Activated T-helper 1 cell treated with anti-CD3 and anti-CD28 coated beads, Interleukin-2, amount 50 U/mL, for 16 hours (primary cell): Measurements from ENCODE around the gene FAM169A.
"Not testable (repeated sequence)": the region's sequence is repeated elsewhere in the genome, so short reads cannot be mapped to it uniquely, and the experiment has no call there.

Experiments
- DNase-seq, 2 donors: peaks; one replicate each; pipeline ENCODE4 v3.0.0-alpha.2; 2020; ENCODE audit warnings: low read depth in 1 of 2, low spot score in 1 of 2

FAM169A gene

DNA sequence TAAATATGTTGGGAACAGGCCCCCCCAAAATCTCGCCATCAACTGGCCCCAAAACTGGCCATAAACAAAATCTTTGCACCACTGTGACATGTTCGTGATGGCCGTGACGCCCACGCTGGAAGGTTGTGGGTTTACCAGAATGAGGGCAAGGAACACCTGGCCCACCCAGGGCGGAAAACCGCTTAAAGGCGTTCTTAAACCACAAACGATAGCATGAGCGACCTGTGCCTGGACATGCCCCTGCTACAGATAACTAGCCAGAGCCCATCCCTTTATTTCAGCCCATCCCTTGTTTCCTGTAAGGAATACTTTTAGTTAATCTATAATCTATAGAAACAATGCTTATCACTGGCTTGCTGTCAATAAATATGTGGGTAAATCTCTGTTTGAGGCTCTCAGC lies 3.2 kb upstream of the FAM169A start:
- not testable (repeated sequence) for DNase-seq

DNA sequence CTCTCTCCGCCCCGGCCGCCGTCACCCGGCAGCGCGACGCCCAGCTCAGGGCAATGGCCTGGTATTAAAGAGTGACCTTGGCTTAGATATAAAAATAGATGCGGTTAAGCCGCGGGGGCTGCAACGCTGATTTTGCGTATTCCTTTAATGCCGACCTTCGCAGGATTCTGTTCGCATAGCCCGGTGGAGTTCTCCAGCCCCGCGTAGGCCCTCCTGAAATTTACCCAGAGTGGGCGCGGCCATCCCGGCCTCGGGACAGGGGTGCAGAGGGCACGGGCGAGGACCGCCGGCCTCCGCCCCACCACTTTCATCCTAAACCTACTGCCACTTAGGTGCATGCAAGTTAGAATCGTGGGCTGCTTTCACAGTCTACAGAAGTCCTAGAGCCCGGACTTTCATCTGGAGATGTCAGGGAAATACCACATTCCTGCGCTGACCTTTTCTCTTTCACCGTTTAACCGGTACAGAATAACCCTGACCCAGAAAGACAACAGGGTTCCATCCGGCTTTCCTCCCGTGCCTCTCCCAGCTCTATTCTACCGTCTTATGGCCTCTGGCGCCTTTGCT lies 492 bp upstream of the FAM169A start:
- DNase-seq = no peak

DNA sequence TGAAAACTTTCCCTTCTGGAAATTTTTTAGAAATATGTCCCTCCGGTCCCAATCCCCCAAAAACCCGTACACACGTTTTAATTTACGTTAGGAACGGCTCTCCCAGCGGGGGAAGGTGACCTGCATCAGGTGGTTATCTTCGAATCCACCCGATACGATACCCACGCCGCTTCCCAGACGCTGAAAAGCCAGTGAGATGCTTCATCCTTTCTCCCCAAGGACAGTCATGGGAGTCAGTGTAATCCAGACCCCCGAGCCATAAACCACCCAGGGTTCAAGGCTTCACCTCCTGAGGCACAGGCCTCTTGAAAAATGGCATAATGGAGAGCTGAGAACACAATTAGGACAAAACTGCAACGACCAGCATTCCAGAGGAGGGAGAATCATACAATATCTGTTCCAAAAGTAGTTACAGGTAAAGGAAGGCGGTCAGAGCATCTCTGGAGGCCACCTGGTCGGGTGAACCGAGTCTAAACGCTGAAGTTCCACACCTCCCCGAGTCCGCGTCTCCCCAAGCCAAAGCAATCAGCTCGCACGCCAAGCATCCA lies 857 bp downstream of the FAM169A start:
- DNase-seq = no peak

DNA sequence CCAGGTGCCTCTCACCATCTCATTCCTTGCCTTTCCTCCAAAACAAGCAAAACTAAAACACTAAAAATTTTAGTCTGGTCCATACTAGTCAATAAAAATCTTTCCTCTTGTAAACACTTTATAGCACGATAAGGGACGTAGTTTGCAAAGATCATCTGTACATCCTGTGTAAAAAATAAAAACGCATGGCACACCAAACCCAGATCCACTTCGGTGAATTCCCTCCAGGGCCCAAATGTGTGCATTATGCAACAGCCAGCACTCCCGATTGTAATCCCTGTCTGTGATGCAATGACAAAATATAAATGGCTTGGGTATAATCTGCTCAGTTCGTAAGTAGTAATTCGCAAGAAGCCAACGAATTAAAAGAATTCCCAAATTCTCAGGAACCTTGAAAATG lies 1.4 kb downstream of the FAM169A start:
- no peak for DNase-seq

DNA sequence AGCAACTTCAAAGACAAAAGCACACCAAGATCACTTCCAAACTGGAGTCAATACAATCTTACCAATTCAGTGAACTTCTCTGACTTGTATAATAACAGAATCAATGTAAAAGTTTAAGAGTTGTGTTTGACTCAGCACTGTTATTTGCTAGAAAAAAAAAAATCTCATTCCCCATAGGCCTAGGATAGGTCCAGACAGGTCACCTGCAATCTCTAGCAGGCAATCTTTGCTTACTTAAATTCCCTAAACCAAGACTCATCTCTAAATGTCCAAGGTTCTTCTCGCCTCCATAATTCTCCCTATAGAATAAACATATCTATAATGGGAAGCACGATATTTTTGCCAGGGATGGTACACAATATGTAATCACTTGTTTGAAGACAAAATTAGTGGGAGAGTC lies 2.5 kb downstream of the FAM169A start:
- no peak for DNase-seq

DNA sequence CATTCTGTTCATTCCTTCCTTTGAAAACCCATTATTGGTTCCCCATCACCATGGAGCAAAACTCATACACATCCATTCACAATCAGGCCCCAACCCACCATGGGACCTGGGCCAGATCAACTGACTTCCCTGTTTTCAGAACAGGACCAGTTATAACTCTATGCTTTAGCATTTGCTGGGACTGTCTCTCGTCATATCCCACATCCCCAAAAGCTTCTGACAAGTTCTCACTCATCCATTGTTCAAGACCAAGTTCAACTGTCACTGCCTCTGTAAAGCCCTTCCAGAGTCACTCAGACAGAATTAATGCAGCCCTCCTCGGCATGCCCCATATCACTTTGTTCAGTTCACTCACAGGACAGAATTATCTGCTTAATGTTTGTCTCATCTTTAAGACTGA lies 4.0 kb downstream of the FAM169A start:
- no peak for DNase-seq

DNA sequence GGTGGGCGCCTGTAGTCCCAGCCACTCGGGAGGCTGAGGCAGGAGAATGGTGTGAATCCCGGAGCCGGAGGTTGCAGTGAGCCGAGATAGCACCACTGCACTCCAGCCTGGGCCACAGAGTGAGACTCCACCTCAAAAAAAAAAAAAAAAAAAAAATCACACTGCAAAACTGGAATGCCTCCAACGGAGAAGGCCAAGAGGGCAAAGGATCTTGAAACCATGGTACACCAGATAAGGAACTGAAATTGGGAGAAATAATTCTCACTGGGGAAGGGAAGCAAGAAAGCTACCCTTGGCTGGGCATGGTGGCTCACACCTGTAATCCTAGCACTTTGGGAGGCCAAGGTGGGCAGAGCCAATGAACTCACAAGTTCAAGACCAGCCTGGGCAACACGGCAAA lies 9.2 kb downstream of the FAM169A start:
- not testable (repeated sequence) for DNase-seq

DNA sequence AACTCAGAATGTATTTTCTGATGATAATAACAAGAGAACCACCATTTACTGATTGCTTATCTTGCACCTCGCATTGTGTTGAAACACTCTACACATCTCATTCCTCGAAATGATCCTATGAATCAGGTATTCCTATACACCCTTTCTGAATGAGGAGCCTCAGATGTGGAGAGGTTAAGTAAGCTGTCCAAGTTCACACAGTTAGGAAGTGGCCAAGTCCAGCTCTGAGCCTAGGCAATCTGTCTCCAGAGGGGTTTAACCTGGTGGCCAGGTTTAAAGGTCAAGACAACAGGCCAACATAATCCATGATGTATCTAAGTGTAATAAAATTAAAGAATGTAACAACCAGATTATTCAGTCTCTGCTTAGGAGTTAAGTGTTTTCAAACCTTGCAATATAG lies 12.9 kb downstream of the FAM169A start:
- DNase-seq = no peak

DNA sequence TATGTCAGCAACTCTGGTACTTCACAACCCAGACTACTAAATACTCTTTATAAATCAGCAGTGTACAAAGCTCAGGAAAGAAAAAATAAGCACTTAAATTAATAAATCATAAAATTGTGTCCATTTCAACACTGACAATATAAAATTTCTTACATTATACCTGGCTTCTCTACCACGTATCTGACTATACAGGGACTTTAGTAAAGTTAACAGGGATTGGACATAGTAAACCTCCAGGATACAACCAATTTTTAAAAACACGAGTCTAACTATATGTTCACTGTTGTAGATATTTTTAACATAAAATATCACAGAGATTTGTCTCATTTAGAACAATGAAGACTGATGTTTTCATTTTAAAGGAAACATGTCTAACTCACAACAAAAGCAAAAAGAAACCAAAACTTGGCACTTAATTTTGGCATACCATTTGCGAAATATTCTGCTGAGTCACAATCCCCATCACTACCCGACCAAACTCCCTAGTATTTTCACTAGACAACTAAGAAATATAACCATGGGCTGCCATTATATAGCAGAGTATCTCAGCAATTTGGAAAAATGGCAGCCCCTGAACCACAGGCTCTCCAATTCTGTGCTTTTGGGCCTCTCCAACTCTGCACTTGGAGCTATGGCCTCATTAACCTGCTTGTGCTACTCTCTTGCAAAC lies 14.4 kb downstream of the FAM169A start:
- DNase-seq = no peak

DNA sequence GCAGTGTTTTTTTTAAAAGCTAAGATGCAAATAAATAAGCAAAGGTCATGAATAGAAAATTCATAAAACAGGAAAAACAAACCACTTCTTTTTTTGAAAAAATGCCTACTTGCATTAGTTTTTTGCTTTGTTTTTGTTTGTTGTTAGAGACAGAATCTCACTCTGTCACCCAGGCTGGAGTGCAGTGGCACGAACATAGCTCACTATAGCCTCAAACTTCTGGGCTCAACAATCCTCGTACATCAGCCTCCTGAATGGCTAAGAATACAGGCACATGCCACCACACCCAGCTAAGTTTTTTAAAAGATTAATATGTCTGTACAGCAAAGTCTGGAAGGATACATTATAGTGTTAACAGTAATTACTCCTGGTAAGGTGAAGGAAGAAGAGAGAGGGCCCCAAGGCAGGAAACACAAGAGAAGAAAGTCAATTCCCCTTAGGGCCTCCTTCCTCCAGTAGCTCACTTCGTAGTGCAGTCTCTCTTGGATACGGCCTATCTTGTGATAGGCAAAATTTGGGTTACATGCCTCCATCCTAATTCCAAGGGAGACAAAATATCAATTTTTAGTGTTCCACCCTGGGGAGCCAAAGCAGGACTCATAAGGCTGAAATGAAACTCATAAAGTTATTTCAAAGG lies 15.3 kb downstream of the FAM169A start:
- no peak for DNase-seq

DNA sequence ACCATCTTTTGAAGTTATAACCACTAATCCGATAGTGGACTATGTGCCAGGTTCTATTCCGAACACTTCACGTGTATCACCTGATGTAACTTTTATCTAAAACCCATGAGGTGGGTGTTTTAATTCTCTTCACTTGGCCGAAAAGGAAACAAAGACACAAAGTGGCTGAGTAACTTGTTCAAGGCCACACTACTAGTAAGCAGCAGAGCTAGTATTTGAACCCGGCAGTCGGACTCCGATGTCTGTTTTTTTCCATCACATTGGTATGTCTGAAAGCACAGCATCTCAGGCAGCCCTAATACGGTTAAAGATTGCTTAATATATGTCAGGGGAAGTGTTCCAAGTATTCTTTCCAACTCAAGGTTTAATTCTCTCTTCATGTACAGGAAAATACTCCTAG lies 16.2 kb downstream of the FAM169A start:
- DNase-seq = no peak

DNA sequence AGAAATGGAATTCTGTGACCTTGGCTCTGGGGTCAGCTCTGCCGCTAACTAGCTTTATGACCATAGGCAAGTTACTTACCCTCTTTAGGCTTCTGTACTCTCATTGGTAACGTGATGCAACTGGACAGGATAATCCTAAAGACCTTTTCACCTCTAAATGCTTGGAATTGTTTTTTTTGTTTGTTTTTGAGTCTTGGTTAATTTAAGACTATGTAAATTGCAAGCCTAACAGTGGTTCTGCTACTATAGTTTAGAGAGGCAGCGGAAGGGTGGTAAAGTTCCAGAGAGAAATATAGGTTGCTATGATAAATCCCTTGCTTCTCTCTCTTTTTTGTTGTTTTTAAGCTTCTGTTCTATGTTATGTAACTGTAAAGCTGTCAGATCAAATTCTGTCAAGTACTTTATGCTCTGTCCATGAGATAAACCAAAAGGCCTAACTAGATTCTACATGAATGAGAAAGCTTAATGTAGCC lies 17.6 kb downstream of the FAM169A start:
- DNase-seq = no peak

DNA sequence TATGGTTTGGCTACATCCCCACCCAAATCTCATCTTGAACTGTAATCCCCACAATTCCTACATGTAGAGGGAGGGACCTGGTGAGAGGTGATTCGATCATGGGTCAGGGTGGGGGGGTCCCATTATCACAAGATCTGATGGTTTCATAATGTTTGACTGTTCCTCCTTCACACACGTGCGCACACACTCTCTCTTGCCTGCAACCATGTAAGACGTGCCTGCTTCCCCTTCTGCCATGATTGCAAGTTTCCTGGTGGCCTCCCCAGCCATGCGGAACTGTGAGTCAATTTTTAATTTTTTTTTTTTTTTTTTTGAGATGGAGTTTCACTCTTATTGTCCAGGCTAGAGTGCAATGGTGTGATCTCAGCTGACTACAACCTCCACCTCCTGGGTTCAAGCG lies 27.0 kb downstream of the FAM169A start:
- no peak for DNase-seq

DNA sequence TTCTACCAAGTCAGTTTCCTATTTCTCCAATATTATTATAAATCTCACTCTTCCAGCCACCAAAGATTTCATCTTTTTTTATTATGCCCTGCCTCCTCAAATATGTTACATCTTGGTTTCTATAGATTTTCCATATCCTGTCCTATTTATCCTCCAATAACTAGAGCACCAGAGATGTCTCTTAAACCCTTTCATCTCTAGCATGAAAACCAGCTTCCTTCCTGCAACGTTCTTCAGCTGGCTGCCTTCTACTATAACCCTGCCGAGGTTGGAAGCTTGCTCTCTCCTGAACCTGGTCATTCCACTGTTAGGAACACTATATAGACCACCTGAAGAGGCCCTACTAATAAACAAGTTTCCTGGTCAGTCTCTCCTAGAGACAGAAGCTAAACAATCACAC lies 27.9 kb downstream of the FAM169A start:
- DNase-seq = no peak

DNA sequence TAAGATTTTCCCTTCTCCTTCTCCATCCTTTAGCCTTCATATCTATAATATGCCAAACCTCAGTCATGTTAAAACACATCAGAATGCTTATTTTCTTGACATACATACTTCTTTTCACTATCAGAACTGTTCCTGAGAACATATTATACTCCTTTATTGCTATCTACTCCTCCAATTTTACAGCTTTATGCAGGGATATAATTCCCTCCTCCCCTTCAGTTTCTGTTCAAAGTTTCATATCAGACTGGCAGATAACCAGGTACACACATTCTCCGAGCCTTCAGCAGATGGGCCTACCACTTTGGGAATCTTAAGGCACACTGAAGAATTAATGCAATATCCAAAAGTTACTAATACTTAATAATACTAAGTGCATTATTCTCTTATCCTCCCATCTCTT lies 29.1 kb downstream of the FAM169A start:
- no peak for DNase-seq

DNA sequence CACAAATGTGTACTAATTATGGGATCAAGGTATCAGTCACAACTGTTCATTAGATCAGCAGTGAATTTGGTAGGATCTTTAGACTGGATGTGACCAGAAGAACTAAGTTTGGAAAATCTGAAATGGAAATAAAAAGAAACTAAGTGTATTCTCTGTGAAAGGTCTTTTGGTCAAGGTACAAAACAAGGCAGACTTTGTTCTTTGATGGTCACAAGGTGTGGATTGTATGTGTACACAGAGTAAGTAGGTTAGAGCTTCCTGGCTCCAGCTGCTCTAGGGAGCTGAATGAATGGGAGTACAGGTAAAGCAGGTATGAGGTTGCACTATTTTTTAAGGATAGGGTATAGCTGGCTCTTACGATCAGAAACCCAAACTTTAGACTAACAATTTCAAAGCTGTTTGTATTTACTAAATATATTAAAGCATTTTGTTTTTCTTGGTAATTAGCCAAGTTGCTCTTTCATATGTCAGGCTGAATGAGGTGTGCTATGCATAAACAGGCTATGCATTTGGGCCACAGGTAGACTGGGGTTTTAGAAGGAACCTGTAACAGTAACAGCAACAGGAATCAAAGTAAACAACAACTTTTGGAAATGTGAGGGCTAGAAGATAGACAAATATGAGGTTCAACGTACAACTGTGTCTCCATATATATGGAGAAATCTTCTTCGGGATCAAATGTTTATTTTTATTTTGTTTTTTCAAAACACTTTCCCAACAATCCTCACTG lies 32.5 kb downstream of the FAM169A start:
- no peak for DNase-seq

DNA sequence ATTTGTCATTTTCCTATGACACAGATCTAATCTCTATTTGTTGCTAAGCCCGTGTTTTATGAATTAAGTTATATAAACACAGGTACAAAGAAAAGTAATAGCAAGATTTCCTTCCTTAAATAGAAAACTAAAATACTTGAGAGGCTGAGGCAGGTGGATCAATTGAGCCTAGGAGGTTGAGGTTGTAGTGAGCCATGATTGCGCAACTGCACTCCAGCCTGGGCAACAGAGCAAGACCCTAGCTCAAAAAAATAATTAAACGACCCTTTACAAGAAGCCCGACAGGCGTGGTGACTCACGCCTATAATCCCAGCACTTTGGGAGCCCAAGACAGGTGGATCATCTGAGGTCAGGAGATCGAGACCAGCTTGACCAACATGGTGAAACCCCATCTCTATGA lies 36.8 kb downstream of the FAM169A start:
- no peak for DNase-seq

DNA sequence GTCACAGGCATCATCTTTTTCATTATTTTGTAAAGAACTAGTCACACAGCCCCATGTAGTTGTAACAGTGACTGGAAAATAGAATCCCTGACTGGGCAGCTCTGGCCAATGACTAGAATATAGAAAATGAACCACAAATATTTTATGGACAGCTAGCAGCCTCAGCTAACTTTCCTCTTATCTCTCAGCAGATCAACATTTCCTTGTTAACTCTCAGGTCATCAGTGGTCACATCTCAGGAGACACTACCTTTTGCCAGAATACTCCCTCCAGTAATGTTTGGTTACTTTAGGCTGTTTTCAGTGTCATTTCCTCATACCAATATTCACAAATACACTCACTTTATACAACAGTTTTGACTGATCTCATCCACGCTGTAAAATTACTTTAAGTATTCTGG lies 43.9 kb downstream of the FAM169A start:
- DNase-seq = no peak

DNA sequence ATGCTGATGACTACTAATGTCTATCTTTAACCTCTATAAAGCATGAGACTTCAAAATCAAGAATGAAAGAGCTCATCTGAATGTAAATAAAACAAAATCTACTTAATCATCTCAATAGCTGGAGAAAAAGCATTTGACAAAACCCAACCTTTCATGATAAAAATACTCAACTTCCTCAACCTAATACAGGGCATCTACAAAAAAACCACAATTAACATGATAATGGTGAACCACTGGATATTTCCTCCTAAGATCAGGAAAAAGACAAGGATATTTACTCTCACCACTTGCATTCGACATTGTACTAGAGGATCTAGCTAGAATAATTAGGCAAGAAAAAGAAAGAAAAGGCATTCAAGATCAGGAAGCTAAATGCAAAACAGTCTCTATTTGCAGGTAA lies 49.3 kb downstream of the FAM169A start:
- no peak for DNase-seq

DNA sequence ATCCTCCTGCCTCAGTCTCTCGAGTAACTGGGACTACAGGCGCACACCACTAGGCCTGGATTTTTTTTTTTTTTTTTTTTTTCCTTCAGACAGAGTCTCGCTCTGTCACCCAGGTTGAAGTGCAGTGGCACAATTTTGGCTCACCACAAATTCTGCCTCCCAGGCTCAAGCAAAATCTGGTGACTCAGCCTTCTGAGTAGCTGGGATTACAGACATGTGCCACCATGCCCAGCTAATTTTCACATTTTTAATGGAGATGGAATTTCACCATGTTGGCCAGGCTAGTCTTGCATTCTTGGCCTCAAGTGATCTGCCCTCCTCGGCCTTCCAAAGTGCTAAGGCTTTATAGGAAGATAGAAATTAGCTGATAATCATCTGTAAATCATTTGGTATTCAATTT lies 55.3 kb downstream of the FAM169A start:
- DNase-seq = no peak

DNA sequence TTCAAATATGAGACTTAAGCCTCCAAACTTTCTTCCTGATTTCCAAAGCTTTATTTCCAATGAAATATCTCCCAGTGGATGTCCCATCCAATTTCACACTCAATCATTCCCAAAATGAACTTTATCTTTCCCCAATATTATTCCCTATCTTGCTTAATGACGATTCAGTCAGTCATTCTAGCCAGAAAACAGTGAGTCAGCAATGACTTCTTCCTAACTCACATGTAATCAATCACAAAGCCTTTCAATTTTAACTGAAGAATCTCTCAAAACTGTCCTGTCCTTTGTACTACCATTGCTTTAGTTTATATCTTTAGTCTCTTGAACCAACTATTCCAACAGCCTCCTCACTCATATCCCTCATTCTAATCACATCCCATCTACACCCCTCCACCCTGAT lies 64.2 kb downstream of the FAM169A start:
- no peak for DNase-seq

DNA sequence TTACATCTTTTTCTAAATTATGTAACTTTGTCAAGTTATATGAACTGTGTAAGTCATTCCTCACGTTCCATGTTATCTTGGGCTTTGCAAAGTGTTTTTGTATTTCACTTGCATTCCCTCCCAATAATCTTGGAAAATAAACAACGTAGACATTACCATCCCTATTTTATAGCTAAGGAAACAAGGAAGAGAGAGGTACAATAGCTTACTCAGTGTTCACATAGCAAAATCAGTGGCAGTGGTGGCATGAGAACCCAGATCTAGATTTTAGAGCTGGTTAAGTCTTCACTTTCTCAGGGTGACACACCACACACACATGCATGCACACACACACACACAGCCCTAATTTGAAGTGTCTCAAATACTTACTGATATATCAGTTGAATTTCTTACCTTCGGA lies 65.0 kb downstream of the FAM169A start:
- DNase-seq = no peak
